GM23248 (cell line): ENCODE measurements around the gene ZCCHC24. TPM values are rescaled to one million over a fixed set of nuclear protein-coding genes. Genes with fewer than 3 reads are reported as not detected.

Experiments
- DNase-seq: peaks from one replicate; pipeline ENCODE4 v3.0.0-alpha.2; 2015
- H2AFZ ChIP-seq: fragments of 200-600 bp; sonication (generic); 2 replicates; pipeline ENCODE4 v1.6.1; 2016; ENCODE audit warnings: antibody characterized with exemption
- H3F3A ChIP-seq: fragments of 200-600 bp; sonication (generic); 2 replicates; pipeline ENCODE4 v1.6.1; 2016; ENCODE audit warnings: mild to moderate bottlenecking, antibody characterized with exemption, mixed run types; ENCODE audit not compliant: insufficient read depth
- H3K27ac ChIP-seq: fragments of 200-600 bp; sonication (generic); 2 replicates; pipeline ENCODE4 v1.5.1; 2016; ENCODE audit warnings: mild to moderate bottlenecking
- H3K27me3 ChIP-seq: fragments of 200-600 bp; sonication (generic); replicated peaks from 2 replicates; pipeline ENCODE4 v1.6.1; 2016; ENCODE audit warnings: mild to moderate bottlenecking; ENCODE audit not compliant: insufficient read depth
- H3K36me3 ChIP-seq: fragments of 200-600 bp; sonication (generic); 2 replicates; pipeline ENCODE4 v1.6.1; 2016; ENCODE audit warnings: low read depth, mild to moderate bottlenecking
- H3K4me1 ChIP-seq: fragments of 200-600 bp; sonication (generic); 2 replicates; pipeline ENCODE4 v1.6.1; 2016; ENCODE audit warnings: mild to moderate bottlenecking; ENCODE audit not compliant: insufficient read depth
- H3K4me2 ChIP-seq: fragments of 200-600 bp; sonication (generic); one replicate; pipeline ENCODE4 v1.6.1; 2016; ENCODE audit warnings: mild to moderate bottlenecking; ENCODE audit not compliant: unreplicated experiment
- H3K4me3 ChIP-seq: fragments of 200-600 bp; sonication (generic); 2 replicates; pipeline ENCODE4 v1.5.1; 2016; ENCODE audit warnings: mild to moderate bottlenecking
- H3K79me2 ChIP-seq: fragments of 200-600 bp; sonication (generic); 2 replicates; pipeline ENCODE4 v1.6.1; 2016; ENCODE audit warnings: mild to moderate bottlenecking; ENCODE audit not compliant: insufficient read depth
- H3K9ac ChIP-seq: fragments of 200-600 bp; sonication (generic); 2 replicates; pipeline ENCODE4 v1.6.1; 2016; ENCODE audit warnings: mild to moderate bottlenecking
- H3K9me2 ChIP-seq: fragments of 200-600 bp; sonication (generic); 2 replicates; pipeline ENCODE4 v1.6.1; 2016; ENCODE audit warnings: mixed run types, mild to moderate bottlenecking, moderate library complexity; ENCODE audit not compliant: insufficient read depth
- H3K9me3 ChIP-seq: fragments of 200-600 bp; sonication (generic); one replicate; pipeline ENCODE4 v1.6.1; 2017; ENCODE audit warnings: low read depth
- H4K20me1 ChIP-seq: fragments of 200-600 bp; sonication (generic); 2 replicates; pipeline ENCODE4 v1.6.0; 2016; ENCODE audit not compliant: insufficient read depth
- EZH2 ChIP-seq: fragments of 200-600 bp; sonication (generic); IDR thresholded peaks from 2 replicates; pipeline ENCODE4 v1.6.1; 2018; ENCODE audit warnings: antibody characterized with exemption, mild to moderate bottlenecking; ENCODE audit not compliant: insufficient read depth, poor library complexity, severe bottlenecking
- EZH2phosphoT487 ChIP-seq: fragments of 200-600 bp; sonication (generic); IDR thresholded peaks from 2 replicates; pipeline ENCODE4 v1.6.1; 2018; ENCODE audit warnings: antibody characterized with exemption, moderate library complexity, mild to moderate bottlenecking, low read depth; ENCODE audit not compliant: insufficient read depth
- WGBS, 2 experiments: methylation state at CpG; one replicate each; pipeline ENCODE4 v1.1.6; 2015 to 2017; ENCODE audit warnings: low lambda C conversion rate in 2 of 2, low coverage in 1 of 2; ENCODE audit errors: missing lambda C conversion rate in 2 of 2; 5-methylcytosine and 5-hydroxymethylcytosine counted together
- in situ Hi-C: fragments of 300-500 bp; cut with MboI; formaldehyde crosslinking; loops from 2 replicates; pipeline ENCODE4 v1.15.0; 2020
- polyA plus RNA-seq: library from polyadenylated mRNA; unstranded; fragments of >200 nt; fragmentation: Nextera tagmentation; extraction: Ambion mirVana; gene quantifications from 2 replicates; pipeline ENCODE4 v1.2.1, GENCODE V29; 2016
- total RNA-seq: library from RNA; depleted of rRNA; stranded (reverse); fragments of >200 nt; shearing (Covaris generic); gene quantifications from 2 replicates; pipeline ENCODE4 v1.2.3, GENCODE V29; 2014

ZCCHC24 gene
- total and polyA plus RNA-seq, 2 experiments from 2014 or later, result 29.3 to 30.3 TPM

GRCh38 chr10:79385392-79385795, 60.0 kb downstream of the ZCCHC24 start:
- Histone ChIP-seq H3K27me3 (no peaks in the 10 kb centered on the region), H3K9me3 (no peaks in the 10 kb centered on the region), H3K9me2 (no peaks in the 10 kb centered on the region), H3K4me1 (peaks cover 28% of the 10 kb centered on the region), H3K4me3 (no peak overlapping the region), H3K36me3 (no peaks in the 10 kb centered on the region), H3K27ac (no peak overlapping the region), H3K79me2 (no peaks in the 10 kb centered on the region), H2AFZ (no peak overlapping the region), H3K4me2 (no peak overlapping the region), H3F3A (peaks cover 13% of the 10 kb centered on the region), H3K9ac (no peak overlapping the region), H4K20me1 (no peaks in the 10 kb centered on the region)
- no peak for DNase-seq
- TF ChIP-seq EZH2 (no peak), EZH2phosphoT487 (no peak)
- 91 to 96% methylated on average over 7 to 9 of the region's 9 CpGs for WGBS, 2 experiments
- in situ Hi-C loops, result no loop called here

- no peak for DNase-seq
- Histone ChIP-seq H3K27me3 (no peaks in the 10 kb centered on the region), H3K9me2 (no peaks in the 10 kb centered on the region), H3K9me3 (no peaks in the 10 kb centered on the region), H3K36me3 (no peaks in the 10 kb centered on the region), H3K9ac (no peak overlapping the region), H3K4me1 (peaks cover 33% of the 10 kb centered on the region), H3K4me3 (no peak overlapping the region), H3K79me2 (no peaks in the 10 kb centered on the region), H4K20me1 (no peaks in the 10 kb centered on the region), H3K27ac (no peak overlapping the region), H3K4me2 (no peak overlapping the region), H3F3A (peaks cover 13% of the 10 kb centered on the region), H2AFZ (no peak overlapping the region)
- in situ Hi-C loops, result no loop called here
- 87 to 89% methylated on average over 14 of the region's 14 CpGs for WGBS, 2 experiments
- TF ChIP-seq EZH2, result no peak
- TF ChIP-seq EZH2phosphoT487, result no peak
These were observed 60.5 kb downstream of the ZCCHC24 start for GRCh38 chr10:79384773-79385391.

GRCh38 chr10:79383974-79384606, 61.3 kb downstream of the ZCCHC24 start:
- no peak overlapping the region for H3K4me3 ChIP-seq
- H3K36me3 ChIP-seq, result no peaks in the 10 kb centered on the region
- peaks cover 13% of the 10 kb centered on the region for H3F3A ChIP-seq
- no peaks in the 10 kb centered on the region for H3K79me2 ChIP-seq
- 87 to 89% methylated on average over 12 of the region's 12 CpGs for WGBS, 2 experiments
- in situ Hi-C loops, result no loop called here
- TF ChIP-seq EZH2 (no peak), EZH2phosphoT487 (no peak)
- H4K20me1 ChIP-seq, result no peaks in the 10 kb centered on the region
- H3K9ac ChIP-seq, result no peak overlapping the region
- no peak overlapping the region for H3K4me2 ChIP-seq
- H3K9me3 ChIP-seq, result no peaks in the 10 kb centered on the region
- no peaks in the 10 kb centered on the region for H3K9me2 ChIP-seq
- no peak overlapping the region for H2AFZ ChIP-seq
- DNase-seq, result no peak
- H3K4me1 ChIP-seq, result peaks cover 39% of the 10 kb centered on the region
- no peaks in the 10 kb centered on the region for H3K27me3 ChIP-seq
- no peak overlapping the region for H3K27ac ChIP-seq

- in situ Hi-C loops, result no loop called here
- TF ChIP-seq EZH2phosphoT487 (no peak), EZH2 (no peak)
- whole genome bisulfite sequencing, 2 experiments, result 56 to 61% methylated on average over 17 to 18 of the region's 18 CpGs
- DNase-seq, result no peak
- Histone ChIP-seq H3K79me2 (no peaks in the 10 kb centered on the region), H3F3A (peaks cover 13% of the 10 kb centered on the region), H2AFZ (no peak overlapping the region), H3K9me3 (no peaks in the 10 kb centered on the region), H4K20me1 (no peaks in the 10 kb centered on the region), H3K4me1 (peaks cover 39% of the 10 kb centered on the region), H3K36me3 (no peaks in the 10 kb centered on the region), H3K4me2 (no peak overlapping the region), H3K9me2 (no peaks in the 10 kb centered on the region), H3K9ac (peak overlapping the region; percentile 67; the same call in 1 of the 2 replicates), H3K4me3 (no peak overlapping the region), H3K27me3 (no peaks in the 10 kb centered on the region), H3K27ac (peak overlapping the region; percentile 60)
These were observed 62.9 kb downstream of the ZCCHC24 start for GRCh38 chr10:79382491-79382941.
